GM19023 (cell line): ENCODE results near the gene SPECC1L.

Experiments
- ATAC-seq: cut with Tn5 transposase; IDR thresholded peaks from one replicate; pipeline ENCODE4 v1.9.1; 2021; ENCODE audit warnings: mild to moderate bottlenecking, moderate library complexity; ENCODE audit not compliant: unreplicated experiment

SPECC1L gene

DNA sequence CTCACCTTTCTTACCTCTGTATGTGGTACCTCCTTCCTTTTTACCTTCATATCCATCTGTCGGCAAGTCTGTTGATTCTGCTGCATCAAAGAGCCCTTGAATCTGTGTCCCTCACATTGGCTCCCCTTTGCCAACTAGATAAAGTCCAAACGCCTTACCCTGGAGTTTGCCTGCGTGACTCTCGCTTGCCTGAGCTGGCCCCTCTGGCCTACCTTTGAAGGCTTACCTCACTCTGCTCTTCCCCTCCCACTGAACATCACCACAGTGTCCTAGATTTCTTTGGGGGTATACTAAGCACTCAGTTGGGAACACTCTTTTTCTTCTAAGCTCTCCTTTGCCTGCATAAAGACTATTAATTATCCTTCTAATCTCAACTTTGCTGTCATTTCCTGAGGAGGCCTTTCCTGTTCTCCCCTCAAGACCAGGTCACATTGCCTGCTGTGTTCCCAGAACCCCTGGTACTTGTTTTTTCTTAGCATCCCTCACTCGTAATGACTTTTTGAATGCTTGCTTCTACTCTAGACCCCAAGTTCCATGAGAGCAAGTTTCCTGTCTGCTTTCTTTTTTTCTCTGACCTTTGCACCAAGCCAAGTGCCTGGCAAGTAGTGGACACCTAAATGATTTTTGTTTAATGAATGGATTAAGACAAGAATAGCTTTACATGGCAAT is 89.0 kb downstream of the SPECC1L start:
- ATAC-seq = no peak

GRCh38 chr22:24361976-24362646 is 91.5 kb downstream of the SPECC1L start:
- ATAC-seq = no peak

DNA sequence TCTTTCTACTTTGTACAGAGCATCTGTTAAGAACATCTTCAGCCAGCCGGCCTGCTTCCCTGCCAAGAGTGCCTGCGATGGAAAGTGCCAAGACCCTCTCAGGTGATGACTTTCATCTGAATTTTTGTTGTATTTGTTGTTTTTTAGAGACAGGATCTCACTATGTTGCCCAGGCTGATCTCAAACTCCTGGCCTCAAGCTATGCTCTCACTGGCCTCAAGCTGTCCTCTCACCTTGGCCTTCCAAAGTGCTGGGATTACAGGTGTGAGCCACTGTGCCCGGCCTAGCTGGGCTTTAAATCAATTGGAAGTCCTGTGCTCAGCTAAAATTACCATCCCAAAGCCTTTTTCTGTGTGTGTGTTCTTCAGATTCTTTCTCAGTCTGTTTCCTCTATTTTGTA is 92.6 kb downstream of the SPECC1L start:
- ATAC-seq = no peak

GRCh38 chr22:24366701-24367100 is 96.1 kb downstream of the SPECC1L start:
- no peak for ATAC-seq

DNA sequence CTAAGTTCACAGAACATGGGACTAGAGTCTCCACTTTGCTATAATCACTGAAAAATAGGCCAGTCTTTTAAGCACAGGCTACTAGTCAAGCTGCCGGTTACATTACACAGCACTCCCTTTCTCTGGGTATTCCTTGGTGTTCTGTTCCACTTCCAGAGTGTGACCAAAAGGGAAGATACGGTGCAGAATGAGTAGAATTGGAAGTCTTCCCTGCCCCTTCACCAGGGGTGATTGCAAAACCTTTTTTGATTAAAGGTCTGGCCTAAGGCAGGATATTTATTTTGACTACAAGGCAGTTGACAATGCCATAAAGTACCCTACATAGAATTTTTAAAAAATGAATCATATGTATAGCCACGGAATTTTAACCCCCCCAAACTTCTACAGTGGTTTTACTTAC is 97.2 kb downstream of the SPECC1L start:
- ATAC-seq = no peak

DNA sequence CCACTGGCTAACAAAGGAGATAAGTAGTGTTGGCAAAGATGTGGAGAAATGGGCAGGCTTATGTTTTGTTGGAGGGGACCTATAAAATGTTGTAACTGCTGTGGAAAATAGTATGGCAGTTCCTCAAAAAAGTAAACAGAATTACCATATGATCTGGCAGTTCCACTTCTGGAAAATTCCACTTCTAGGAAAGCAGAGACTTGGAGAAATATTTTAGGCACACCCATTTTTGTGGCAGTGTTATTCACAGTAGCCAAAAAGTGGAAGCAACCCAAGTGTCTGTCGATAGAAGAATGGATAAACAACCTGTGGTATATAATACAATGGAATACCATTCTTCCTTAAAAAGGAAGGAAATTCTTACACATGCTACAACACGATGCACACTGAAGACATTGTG is 99.8 kb downstream of the SPECC1L start:
- ATAC-seq = no peak

DNA sequence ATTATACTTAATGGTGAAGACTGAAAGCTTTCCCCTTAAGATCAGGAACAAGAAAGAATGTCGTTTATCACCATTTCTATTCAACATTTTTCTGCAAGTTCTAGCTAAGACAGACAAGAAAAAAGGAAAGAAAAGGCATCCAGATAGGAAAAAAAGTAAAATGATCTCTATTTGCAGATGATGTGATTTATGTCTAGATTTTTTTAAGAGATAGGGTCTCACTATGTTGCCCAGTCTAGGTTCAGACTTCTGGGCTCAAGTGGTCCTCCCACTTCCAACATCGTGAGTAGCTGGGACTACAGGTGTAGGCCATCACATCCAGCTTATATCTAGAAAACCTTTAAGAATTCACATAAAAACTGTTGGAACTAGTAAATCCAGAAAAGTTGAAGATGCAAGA is 105.4 kb downstream of the SPECC1L start:
- no peak for ATAC-seq

GRCh38 chr22:24376586-24376985 is 106.0 kb downstream of the SPECC1L start:
- no peak for ATAC-seq

GRCh38 chr22:24379536-24379935 is 108.9 kb downstream of the SPECC1L start:
- no peak for ATAC-seq

GRCh38 chr22:24380220-24380904 is 109.7 kb downstream of the SPECC1L start:
- ATAC-seq = no peak

DNA sequence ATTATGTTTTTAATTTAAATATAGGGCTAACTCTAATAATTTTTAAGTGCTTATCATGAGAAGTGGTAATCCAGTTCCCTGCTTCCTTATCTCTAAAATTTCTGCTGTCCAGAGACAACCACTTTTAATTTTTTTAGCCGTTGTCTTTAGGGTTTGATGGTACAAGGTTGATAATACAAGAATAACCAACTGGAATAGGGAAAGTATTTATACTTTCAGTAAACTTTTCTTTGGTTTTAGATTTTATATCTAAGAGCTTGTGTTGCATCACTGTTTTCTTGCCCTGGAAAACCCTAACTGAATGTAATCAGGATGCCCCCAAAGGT is 110.2 kb downstream of the SPECC1L start:
- no peak for ATAC-seq

- ATAC-seq = no peak
Measured at GRCh38 chr22:24383061-24383460, 112.4 kb downstream of the SPECC1L start.

DNA sequence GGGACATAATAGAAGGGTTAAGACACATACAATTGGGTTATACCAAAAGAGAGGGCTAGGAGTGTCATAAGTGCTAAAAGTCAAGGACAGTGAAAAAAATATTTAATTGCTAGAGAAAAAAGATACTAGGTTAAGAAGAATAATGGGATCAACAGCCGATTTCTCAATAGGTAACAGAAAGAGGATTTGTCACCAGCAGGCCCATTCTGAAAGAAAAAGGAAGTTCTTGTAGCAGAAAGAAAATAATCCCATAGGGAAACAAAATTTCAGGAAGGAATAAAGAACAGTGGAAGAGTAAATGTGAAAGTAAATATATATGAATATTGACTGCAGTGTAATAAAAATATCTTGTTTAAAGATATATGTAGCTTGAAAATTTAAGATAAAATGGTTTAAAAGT is 113.5 kb downstream of the SPECC1L start:
- no peak for ATAC-seq

- no peak for ATAC-seq
Measured at GRCh38 chr22:24386937-24387471, 116.4 kb downstream of the SPECC1L start.

DNA sequence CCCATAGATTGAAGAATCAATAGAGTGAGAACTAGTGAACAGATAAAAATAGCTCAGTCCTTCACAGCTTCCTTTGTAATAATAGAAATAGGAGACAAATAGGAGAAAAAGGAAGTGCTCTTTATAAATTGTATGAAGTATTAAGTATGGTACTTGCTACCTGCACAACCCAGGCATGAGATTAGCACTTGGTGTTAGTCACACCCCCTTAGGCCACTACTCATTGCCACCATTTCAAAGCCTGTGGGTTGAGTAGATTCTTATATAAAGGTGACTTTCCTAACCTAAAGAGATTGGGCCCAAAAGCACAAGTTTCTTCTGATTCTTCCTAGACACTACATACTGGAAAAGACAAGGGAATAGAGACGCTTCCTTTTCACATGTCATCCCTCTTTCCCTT is 119.0 kb downstream of the SPECC1L start:
- ATAC-seq = no peak

- ATAC-seq = no peak
Measured at GRCh38 chr22:24390156-24390555, 119.5 kb downstream of the SPECC1L start.

DNA sequence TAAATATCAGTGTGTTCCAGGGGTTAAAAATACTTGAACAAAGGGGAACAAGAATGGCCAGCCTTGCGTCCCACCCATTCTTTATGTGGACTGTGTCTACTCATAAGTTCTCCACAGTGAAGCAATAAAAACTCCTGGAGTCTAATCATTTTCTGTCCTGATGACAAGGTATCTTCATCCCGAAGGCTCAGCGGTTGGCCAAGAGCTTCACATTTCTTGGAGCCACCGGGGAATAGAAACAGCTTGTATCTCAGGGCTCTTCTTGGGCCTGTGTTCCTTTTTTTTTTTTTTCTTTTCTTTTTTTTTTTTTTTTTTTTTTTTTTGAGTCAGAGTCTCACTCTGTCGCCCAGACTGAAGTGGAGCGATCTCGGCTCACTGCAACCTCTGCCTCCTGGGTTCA is 119.9 kb downstream of the SPECC1L start:
- ATAC-seq = no peak

DNA sequence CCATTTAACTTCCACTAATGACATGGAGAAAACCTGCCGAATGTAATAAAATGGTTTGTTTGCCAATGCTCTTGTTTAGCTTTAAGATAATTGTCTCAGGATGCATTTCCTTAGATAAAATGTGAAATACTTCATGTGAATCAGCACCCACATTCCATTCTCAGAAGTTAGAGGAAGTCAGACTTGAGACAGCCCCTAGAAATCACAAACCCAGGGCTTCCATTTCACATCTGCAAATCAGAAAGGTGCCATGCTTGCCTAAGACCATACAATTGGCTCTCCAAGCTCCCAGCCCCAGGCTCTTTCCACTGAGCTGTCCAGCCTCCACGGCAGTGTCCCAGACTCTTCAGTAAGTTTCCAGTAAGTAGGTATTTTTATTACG is 121.2 kb downstream of the SPECC1L start:
- ATAC-seq = no peak

DNA sequence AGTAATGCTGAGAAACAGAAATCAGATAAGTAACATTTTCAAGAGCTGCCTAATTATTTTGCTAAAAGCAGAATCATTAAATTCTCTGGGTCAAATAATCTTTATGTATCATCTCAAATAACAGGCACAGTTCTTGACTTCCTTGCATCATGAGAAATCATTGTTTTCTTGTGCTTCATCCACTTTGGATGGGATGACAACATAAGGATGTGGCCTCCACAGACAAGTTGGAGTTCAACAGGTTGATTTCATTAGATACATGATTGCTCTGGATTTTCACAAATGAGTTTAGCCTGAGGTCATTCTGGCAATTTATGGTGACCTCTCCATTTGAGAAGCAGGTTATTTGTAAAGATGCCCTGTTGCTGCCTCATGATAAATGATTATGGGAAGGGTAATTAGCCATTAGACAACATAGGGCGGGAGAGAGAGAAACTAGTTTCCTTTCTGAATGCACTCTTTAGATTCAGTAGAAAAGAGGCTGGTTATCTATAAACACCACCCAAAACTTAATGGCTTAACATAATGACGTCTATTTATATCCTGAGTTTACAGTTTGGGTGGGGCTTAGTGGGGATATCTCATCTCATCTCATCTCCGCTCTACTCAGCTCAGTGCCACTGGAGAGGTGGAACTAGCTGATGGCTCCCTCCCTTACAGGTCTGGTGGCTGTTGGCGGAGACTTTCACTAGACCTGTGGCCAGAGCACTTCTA is 121.7 kb downstream of the SPECC1L start:
- no peak for ATAC-seq

GRCh38 chr22:24393012-24393559 is 122.5 kb downstream of the SPECC1L start:
- ATAC-seq = no peak

DNA sequence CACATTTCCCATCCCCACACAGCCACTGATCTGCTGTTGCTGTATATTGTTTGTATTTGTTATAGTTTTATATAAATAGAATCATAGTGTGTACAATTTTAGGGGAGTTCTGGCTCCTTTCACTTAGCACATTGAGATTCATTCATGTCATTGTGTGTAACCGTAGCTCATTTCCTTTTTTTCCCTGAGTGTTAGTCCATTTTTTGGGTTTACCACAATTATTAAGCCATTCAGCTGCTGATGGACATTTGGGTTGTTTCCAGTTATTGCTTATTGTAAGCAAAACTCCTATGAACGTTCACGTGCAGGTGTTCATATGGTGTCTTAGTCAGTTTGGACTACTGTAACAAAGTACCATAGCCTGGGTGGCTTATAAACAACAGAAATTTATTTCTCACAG is 123.2 kb downstream of the SPECC1L start:
- no peak for ATAC-seq
